HEK293T (cell line): ENCODE results near the gene ATP2B2.

ENCODE experiments used
- ARNT ChIP-seq: fragments of 450-650 bp; IDR thresholded peaks from 2 replicates; pipeline ENCODE4 v1.6.1; 2017; ENCODE audit warnings: mild to moderate bottlenecking
- ELF4 ChIP-seq: fragments of 450-650 bp; IDR thresholded peaks from 2 replicates; pipeline ENCODE4 v1.6.1; 2017; ENCODE audit warnings: antibody characterized with exemption
- FOXA1 ChIP-seq: fragments of 450-650 bp; IDR thresholded peaks from 2 replicates; pipeline ENCODE4 v1.6.1; 2016; ENCODE audit warnings: mild to moderate bottlenecking
- FOXK2 ChIP-seq: fragments of 450-650 bp; IDR thresholded peaks from 2 replicates; pipeline ENCODE4 v1.6.1; 2016; ENCODE audit warnings: mild to moderate bottlenecking
- FOXM1 ChIP-seq: fragments of 450-650 bp; IDR thresholded peaks from 2 replicates; pipeline ENCODE4 v1.6.1; 2017; ENCODE audit warnings: mild to moderate bottlenecking, borderline replicate concordance
- HDGF ChIP-seq: fragments of 450-650 bp; IDR thresholded peaks from 2 replicates; pipeline ENCODE4 v1.6.1; 2017; ENCODE audit warnings: antibody characterized with exemption, borderline replicate concordance
- L3MBTL2 ChIP-seq: fragments of 450-650 bp; conservative IDR thresholded peaks from 2 replicates; pipeline ENCODE4 v1.6.1; 2016; ENCODE audit warnings: mild to moderate bottlenecking
- LEF1 ChIP-seq: fragments of 450-650 bp; IDR thresholded peaks from 2 replicates; pipeline ENCODE4 v1.6.1; 2017; ENCODE audit warnings: mild to moderate bottlenecking, borderline replicate concordance
- NFRKB ChIP-seq: fragments of 450-650 bp; IDR thresholded peaks from 2 replicates; pipeline ENCODE4 v1.6.1; 2016; ENCODE audit warnings: mild to moderate bottlenecking, moderate library complexity
- PKNOX1 ChIP-seq: fragments of 450-650 bp; IDR thresholded peaks from 2 replicates; pipeline ENCODE4 v1.6.1; 2016
- SP1 ChIP-seq: fragments of 450-650 bp; IDR thresholded peaks from 2 replicates; pipeline ENCODE4 v1.6.1; 2017
- SUZ12 ChIP-seq: fragments of 450-650 bp; IDR thresholded peaks from 2 replicates; pipeline ENCODE4 v1.6.1; 2016; ENCODE audit warnings: mild to moderate bottlenecking
- TARDBP ChIP-seq: fragments of 450-650 bp; IDR thresholded peaks from 2 replicates; pipeline ENCODE4 v1.6.1; 2016
- ZNF384 ChIP-seq: fragments of 450-650 bp; IDR thresholded peaks from 2 replicates; pipeline ENCODE4 v1.6.1; 2016

- TF ChIP-seq ELF4 (no peak), FOXM1 (no peak), HDGF (no peak), PKNOX1 (no peak), FOXA1 (no peak), LEF1 (no peak), ZNF384 (no peak), SP1 (no peak), L3MBTL2 (no peak), SUZ12 (no peak), FOXK2 (no peak), ARNT (no peak), TARDBP (no peak), NFRKB (no peak)
These were observed 48.3 kb upstream of the ATP2B2 start for GRCh38 chr3:10553591-10554235.
